Lower leg skin (tissue), 3 donors: ENCODE results near the gene ZNF471.

Experiments
- CTCF ChIP-seq, 3 donors: fragments of 450-650 bp; IDR thresholded peaks; one replicate each; pipeline ENCODE4 v1.5.1; 2016; ENCODE audit warnings: antibody characterized with exemption in 3 of 3, mild to moderate bottlenecking in 3 of 3, moderate library complexity in 2 of 3
- POLR2A ChIP-seq, 2 donors: fragments of 450-650 bp; IDR thresholded peaks; one replicate each; pipeline ENCODE4 v1.6.1; 2016 to 2017; ENCODE audit warnings: antibody characterized with exemption in 2 of 2, mild to moderate bottlenecking in 1 of 2, moderate library complexity in 1 of 2

GRCh38 chr19:56547535-56547934 is 39.9 kb downstream of the ZNF471 start:
- TF ChIP-seq CTCF (IDR thresholded peaks at IDR 0.05) = no peak
- no peak for TF ChIP-seq POLR2A (IDR thresholded peaks at IDR 0.05)
